NCI-H1105 (cell line): ENCODE results near the gene SLC5A3.

Experiments
- DNase-seq: peaks from one replicate; lab custom pipeline; 2025; lab: John Stamatoyannopoulos, UW

Gene SLC5A3

GRCh38 chr21:34100790-34101189, 27.4 kb downstream of the SLC5A3 start:
- no peak for DNase-seq

- DNase-seq, result no peak
Measured at GRCh38 chr21:34105947-34106541, 32.7 kb downstream of the SLC5A3 start.

DNA sequence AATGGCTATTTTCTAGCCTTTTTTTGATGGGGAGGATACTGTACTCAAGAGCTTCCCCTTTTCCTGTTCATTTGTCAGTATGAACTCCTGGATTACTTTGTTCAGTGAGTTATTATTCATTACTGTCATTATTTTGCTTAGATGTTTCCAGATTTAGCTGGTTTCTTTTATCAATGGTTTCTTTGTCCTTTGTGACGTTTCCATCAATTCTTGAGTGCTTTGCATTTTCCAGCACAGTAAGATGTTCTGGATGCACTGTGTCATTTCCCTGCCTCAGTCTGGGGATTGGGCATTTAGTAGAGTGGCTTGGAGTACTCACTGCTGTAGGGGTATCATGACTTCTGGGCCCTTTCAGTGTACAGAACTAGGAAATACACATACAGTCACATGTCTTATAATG, 34.2 kb downstream of the SLC5A3 start:
- DNase-seq, result no peak

DNA sequence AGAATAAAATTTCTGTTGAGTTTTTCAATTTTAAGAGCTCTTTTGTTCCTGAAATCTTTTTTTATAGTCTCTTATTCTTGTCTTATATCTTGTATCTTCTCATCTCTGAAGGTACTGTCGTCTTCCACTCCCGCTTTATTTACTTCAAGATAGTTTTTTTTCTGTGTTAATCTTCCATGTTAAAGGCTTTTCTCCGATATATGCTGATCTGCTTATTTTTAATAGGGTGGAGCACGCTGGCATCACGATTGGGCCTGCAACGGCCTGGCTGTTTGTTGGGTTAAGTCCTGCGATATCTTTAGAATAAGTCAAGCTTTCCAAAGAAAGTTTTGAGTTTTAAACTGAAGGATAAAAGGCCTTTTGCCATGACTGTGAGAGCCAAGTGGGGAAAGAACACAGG, 35.7 kb downstream of the SLC5A3 start:
- no peak for DNase-seq

- no peak for DNase-seq
Measured at GRCh38 chr21:34110594-34111202, 37.3 kb downstream of the SLC5A3 start.

- DNase-seq, result no peak
Measured at GRCh38 chr21:34112316-34113033, 39.1 kb downstream of the SLC5A3 start.

DNA sequence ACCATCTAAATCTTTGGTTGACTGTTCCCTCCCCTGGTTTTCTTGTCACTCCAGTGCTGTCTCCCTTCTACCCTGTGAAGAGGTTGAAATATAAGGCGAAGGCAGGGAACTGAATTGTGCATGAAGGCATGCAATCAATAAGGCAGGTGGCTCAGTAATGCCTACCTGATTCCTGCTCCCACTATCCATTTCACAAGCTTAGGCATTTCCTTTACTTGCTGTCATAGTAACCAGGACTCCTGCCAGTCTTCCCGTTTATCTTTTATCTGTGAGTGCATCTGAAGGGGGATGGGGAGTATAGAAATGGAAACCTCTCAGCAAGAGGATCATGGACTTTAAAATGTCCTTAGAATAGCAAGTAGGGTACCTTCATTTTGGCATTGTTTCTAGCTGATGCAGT, 40.5 kb downstream of the SLC5A3 start:
- no peak for DNase-seq

DNA sequence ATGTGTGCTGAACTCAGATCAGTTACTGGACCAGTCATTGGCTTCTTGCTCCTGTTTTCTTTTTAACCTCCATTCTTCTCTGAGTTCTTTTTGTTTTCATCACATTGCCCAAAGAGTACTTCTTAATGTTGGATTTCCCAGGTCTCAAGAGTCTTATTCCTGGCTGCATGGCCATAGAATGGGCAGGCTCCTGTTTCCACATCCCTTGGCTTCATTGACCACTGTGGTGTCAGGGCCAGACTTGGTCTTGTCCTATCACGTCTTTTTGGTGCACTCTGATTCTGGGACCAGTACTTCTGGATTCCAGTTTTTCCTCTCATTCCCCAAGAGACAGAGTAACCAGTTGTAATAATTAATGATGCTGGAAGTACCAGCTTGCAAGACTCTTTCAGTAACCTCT, 41.8 kb downstream of the SLC5A3 start:
- no peak for DNase-seq

GRCh38 chr21:34116569-34116968, 43.2 kb downstream of the SLC5A3 start:
- no peak for DNase-seq

GRCh38 chr21:34120867-34121266, 47.5 kb downstream of the SLC5A3 start:
- DNase-seq, result no peak

DNA sequence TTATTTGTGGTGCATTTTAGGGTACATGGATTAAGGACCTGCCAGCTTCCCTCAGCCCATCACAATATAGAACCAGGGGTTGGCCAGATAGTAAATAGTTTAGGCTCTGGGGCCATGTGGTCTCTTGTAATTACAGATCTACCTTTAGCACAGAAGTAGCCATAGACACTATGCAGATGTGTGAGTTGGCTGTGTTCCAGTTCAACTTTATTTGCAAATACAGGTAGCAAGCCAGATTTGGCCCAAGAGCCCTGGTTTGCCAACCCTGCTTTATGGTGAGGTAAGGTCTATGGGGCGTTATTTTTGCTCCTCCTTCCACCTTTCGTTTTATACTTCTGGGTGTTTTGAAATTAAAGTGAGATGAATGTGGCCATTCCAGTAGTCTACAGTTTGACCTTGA, 48.7 kb downstream of the SLC5A3 start:
- DNase-seq, result no peak
